ENCODE measurements around the gene CDT1.

GRCh38 chr16:88836791-88837190 is 33.2 kb downstream of the CDT1 start:
- TF ChIP-seq EP300 (IDR thresholded peaks at IDR 0.05) (no peak), CTCF (IDR thresholded peaks at IDR 0.05) (no peak), POLR2A (IDR thresholded peaks at IDR 0.05) (no peak)

Data from tibial nerve (tissue), 4 donors.